ENCODE data around the gene SSBP2.

SSBP2 gene

DNA sequence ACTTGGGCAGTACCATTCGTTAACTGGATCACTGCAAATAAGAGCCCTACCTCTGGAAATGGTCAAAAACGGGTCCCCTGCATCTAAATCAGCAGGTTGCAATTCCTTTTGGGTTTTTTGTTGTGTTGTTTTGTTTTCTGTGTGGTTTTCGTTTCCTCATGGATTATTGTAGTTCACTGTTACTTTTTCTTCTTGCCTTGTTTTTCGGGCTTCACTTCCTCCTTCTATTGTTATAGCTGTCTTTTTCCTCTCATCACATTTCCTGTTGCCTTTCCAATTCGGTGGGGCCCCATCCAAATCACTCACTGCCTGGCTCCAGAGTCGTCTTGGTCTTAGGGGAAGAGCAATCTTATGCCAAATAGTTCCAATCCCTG is 8.7 kb upstream of the SSBP2 start:
- DNase-seq (ENCODE audit: low spot score): no peak
- TF ChIP-seq, protein P1, sequence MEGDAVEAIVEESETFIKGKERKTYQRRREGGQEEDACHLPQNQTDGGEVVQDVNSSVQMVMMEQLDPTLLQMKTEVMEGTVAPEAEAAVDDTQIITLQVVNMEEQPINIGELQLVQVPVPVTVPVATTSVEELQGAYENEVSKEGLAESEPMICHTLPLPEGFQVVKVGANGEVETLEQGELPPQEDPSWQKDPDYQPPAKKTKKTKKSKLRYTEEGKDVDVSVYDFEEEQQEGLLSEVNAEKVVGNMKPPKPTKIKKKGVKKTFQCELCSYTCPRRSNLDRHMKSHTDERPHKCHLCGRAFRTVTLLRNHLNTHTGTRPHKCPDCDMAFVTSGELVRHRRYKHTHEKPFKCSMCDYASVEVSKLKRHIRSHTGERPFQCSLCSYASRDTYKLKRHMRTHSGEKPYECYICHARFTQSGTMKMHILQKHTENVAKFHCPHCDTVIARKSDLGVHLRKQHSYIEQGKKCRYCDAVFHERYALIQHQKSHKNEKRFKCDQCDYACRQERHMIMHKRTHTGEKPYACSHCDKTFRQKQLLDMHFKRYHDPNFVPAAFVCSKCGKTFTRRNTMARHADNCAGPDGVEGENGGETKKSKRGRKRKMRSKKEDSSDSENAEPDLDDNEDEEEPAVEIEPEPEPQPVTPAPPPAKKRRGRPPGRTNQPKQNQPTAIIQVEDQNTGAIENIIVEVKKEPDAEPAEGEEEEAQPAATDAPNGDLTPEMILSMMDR (IDR thresholded peaks at IDR 0.05; ENCODE audit: extremely low read depth, insufficient read depth, missing control alignments): no peak
- in situ Hi-C loops (cut with MboI; ENCODE audit: low pct_unique_long_range_greater_than_20kb, low sequenced_read_pairs, unreplicated experiment): loop anchor here (5.0 kb wide), 1 partner anchor 93 kb away; no protein-coding TSS in a partner anchor

DNA sequence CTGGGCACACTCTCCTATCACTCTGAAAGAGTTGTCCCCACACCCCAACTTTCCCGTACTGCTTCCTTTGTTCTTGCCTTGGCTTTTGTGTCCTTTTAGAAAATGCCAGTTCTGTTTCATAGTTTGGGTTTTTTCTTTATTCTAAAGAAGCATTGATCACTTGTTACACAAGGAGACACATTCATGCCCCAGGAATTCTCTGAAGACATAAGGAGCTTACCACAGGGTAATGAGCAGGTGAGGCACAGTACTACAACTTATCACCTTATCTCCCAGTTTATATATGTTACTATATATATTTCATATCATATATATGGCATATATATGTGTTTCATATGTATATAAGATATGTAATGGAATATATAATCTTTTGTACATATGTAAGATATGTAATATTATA is 6.5 kb upstream of the SSBP2 start:
- in situ Hi-C loops (cut with MboI; ENCODE audit: low pct_unique_long_range_greater_than_20kb, low sequenced_read_pairs, unreplicated experiment): loop anchor here (5.0 kb wide), 1 partner anchor 95 kb away; no protein-coding TSS in a partner anchor
- TF ChIP-seq, protein P1 (IDR thresholded peaks at IDR 0.05; ENCODE audit: extremely low read depth, insufficient read depth, missing control alignments): no peak
- no peak for DNase-seq (ENCODE audit: low spot score)

DNA sequence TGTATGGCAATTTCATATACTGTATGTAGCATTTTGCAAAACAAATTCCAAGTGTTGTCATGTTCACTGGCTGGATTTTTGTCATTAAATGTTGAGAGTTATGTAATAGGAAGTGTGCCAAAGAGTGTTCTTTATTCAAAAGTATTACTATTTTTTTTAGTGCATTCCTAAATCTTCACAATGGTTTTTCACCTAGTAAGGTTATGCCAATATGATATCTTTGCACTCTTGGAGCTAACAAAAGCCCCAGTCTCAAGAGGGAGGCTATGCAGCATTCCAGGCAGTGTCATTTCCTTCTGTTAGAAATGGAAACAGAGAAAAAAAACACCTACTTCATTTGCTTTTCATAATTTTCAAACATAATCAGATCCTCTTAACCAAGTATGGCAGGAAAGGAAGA is 5.1 kb upstream of the SSBP2 start:
- in situ Hi-C loops (cut with MboI; ENCODE audit: low pct_unique_long_range_greater_than_20kb, low sequenced_read_pairs, unreplicated experiment): loop anchor here (5.0 kb wide), 1 partner anchor 96 kb away; no protein-coding TSS in a partner anchor
- no peak for DNase-seq (ENCODE audit: low spot score)
- TF ChIP-seq, protein P1 (IDR thresholded peaks at IDR 0.05; ENCODE audit: extremely low read depth, insufficient read depth, missing control alignments): no peak

DNA sequence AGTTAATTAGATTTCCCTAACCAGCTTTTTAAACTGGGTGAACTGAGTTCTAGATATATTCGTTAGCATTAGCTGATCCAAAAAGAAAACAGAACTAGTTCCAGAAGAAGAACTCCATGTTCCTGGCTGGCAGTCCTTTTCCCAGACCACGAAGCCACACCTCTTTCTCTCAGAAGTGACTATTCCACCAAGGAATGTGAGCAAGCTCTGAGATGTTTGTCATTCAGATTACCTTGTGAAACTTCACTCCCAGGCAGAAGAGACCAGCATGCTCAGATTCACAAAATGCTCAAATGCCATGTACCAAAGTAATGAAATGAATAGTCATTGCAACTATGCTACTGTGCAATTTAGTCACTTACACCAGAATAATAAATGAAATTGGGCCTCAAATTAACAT is 4.4 kb upstream of the SSBP2 start:
- no peak for DNase-seq (ENCODE audit: low spot score)
- in situ Hi-C loops (cut with MboI; ENCODE audit: low pct_unique_long_range_greater_than_20kb, low sequenced_read_pairs, unreplicated experiment): loop anchor here (5.0 kb wide), 1 partner anchor 97 kb away; no protein-coding TSS in a partner anchor
- TF ChIP-seq, protein P1 (IDR thresholded peaks at IDR 0.05; ENCODE audit: extremely low read depth, insufficient read depth, missing control alignments): no peak

DNA sequence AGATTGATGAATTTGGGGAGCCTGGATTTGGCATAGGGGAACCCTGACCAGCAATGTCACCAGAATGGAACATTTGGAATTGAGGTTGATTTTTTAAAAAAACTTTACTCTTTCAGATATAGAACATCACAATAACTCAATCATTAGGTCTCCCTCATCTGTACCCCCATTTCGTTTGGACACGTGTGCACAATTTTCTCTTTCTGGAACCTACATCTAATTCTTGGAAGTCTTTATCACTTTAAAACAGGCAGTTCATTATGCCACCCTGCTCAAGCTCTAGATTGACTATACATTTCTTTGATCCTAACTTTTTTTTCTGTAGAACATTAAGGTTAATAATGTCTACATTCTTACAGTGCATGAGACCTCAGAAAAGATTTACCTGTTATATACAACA is 3.7 kb upstream of the SSBP2 start:
- TF ChIP-seq, protein P1 (IDR thresholded peaks at IDR 0.05; ENCODE audit: extremely low read depth, insufficient read depth, missing control alignments): no peak
- DNase-seq (ENCODE audit: low spot score): no peak
- in situ Hi-C loops (cut with MboI; ENCODE audit: low pct_unique_long_range_greater_than_20kb, low sequenced_read_pairs, unreplicated experiment): loop anchor here (5.0 kb wide), 1 partner anchor 98 kb away; no protein-coding TSS in a partner anchor

DNA sequence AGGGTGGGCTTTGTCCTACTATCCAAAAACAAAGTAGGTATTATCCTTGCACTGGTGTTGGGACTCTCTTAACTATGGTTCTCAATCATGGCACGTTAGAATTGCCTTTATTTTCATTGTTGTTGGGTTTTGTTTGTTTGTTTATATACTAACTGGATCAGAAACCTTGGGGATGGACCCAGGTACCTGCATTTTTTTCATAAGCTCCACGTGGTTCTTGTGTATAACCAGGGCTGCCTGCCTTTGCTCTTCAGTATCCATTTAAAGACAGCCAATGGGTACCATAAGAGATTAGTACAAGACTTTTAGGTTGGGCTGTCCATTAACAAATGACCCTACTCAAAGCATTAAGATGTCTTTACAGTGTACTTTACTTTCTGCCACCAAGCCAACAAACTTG is 2.5 kb upstream of the SSBP2 start:
- TF ChIP-seq, protein P1 (IDR thresholded peaks at IDR 0.05; ENCODE audit: extremely low read depth, insufficient read depth, missing control alignments): no peak
- in situ Hi-C loops (cut with MboI; ENCODE audit: low pct_unique_long_range_greater_than_20kb, low sequenced_read_pairs, unreplicated experiment): no loop called here
- no peak for DNase-seq (ENCODE audit: low spot score)

DNA sequence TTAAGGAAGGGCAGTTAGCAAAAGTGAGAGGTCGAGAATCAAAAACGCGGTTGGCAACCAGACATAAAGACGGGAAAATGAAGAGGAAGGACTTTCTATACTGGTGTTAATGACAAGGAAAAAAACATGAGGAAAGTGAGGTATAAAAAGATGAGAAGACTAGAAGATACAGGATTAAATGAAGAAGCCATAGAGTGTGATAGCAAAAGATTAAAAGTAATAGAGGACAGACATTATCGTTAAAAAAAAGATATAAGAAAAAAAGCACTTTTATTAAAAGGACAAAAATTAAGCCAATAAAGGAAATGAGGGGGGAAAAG is 1.7 kb upstream of the SSBP2 start:
- TF ChIP-seq, protein P1 (IDR thresholded peaks at IDR 0.05; ENCODE audit: extremely low read depth, insufficient read depth, missing control alignments): no peak
- no peak for DNase-seq (ENCODE audit: low spot score)

More for the DNA sequence above, 1.7 kb upstream of the SSBP2 start:
- in situ Hi-C loops (cut with MboI; ENCODE audit: low pct_unique_long_range_greater_than_20kb, low sequenced_read_pairs, unreplicated experiment): no loop called here
